ENCODE data around the gene NT5M.

The NT5M gene

DNA sequence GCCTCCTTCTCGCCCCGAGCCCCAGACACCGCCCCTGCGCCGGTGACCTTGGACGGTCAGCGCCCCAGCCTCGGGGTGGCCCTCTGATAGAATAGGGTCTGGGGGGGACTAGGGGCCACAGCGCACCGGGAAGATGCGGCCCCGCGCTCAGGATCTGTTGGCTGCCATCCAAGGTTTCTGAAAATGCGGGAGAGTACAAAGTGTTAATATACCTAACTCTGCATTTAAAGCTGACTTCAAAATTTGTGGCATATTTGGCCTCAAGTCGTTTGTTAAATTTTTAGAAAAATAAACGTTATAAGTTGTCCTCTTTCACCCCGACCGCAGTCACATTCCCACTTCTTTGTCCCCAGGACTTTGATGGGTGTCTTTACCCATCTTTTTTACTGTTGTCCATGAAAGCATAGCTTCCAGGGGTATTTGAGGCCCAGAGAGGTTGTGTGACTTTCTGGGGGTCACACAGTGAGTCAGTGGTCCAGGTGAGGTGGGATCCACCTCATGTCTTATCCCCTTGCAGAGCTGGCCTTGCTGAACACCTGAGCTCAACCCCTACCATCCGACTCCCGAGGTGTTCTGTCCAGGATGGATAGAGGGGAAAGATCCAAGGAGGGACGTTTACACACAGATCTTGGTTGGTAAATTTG, 796 bp downstream of the NT5M start:
- DNase-seq = no peak

DNA sequence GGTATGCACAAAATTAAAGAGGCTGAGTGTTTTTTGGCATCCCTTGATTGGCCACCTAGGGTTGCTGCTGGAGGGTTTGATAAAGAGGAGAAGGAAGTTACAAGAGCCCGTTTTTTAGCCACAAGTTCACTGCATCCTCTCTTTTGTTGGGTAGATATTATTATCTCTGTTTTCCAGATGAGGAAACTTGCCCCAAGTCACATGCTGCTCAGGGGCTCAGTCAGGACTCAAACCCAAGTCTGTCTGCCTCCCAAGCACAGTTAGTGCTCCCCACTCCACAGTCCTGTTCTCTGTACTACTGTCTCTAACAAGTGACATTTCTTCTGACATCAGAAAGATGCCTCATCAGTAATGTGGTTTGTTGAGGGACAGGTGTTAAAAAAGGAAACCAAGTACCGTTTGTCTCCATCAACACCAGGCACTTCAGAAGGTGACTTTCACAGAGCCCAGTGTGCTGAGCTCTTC, 1.4 kb downstream of the NT5M start:
- DNase-seq = peak in 1 of 5 donors; percentile 58

DNA sequence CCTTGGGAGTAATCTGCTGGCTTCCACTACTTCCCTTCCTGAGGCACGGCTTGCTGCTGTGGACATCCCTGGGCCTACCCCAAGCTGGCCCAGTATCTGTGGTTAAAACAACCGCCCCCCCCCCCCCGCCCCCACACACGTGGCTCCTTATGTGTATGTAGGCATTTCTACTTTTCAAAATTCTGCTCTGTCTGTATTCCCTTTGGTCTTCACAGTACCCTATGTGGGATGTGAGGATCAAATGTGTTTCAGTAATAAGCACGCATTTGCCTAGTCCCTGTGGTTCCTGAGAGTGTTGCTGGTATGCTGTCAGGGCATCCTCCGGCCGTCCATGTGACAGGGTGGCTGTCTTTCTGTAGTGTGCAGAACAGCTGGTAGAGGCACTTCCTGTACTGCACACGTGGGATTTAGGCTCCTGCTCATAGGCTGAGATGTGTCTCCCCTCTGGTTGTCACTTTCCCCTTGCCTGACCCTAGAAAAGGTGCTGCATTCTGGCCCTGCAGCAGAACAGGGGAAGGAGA, 2.2 kb downstream of the NT5M start:
- DNase-seq = peak in 4 of 5 donors; percentile 17 to 74 (median 32)

DNA sequence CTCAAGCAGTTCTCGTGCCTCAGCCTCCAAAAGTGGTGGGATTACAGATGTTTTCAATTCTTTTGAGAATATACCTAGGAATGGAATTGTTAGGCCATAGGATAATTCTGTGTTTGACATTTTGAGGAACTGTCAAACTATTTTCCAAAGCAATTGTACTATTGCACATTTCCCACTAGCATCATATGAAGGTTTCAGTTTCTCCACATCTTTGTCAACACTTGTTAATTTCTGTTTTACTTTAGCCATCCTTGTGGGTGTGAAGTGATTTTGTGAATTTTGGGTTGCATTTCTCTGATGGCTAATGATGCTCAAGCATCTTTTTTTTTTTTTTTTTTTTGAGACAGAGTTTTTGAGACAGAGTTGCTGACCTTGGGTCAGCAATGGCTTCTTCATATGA, 6.2 kb downstream of the NT5M start:
- DNase-seq = no peak

DNA sequence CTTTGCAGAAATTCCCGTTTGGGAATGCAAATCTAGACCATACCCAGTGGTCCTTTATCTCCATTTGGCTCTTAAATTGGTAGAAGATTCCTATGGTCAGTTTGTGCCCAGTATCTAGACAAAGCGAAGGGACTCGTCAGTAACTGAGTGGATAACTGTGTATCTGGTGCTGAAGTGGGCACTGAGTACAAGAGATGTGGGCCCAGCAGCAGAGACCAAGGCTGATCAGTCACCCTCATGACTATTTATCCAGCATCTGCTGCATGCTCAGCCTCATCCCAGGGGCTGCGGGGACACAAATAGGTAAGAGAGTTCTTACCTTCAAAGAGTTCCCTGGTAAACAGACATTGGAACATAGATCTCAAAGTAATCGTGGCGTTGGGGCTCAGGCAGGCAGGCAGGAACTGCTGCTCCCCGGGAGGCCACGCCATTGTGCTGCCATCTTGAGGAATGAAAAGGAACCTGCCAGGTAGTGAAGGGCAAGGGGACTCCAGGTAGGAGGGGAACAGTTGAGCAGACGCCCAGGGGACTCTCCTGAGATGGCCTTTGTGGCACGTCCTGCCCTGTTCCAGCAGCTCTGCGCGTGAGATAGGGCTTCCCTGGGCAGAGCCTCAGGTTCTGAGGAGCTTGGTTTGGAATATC, 10.3 kb downstream of the NT5M start:
- DNase-seq = peak; percentile 38 to 68 (median 64)

DNA sequence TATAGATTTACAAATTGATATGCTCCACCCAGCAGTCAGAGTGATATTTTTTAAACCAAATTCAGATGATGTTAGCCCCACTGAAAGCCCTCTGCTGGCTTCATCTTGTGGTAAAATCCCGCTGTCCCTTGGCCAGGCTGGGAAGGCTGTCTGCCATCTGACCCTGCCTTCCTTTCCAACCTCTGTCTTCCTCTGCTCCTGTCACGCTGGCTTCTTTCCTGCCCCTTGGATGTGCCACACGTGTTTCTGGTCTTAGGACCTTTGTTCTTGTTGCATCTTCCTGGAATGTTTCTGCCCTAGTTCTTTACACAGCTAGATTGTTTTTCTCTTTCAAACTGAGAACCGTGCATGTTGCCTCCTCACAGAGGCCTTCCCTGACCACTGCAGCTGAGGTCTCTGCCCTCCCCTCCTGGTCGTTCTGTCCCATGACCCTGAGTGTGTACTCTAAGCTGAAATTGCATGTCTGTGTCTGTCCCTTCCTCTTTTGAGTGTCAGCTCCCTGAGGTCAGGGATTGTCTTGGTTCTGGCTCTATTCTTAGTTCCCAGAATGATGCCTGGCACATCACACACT, 11.4 kb downstream of the NT5M start:
- DNase-seq = no peak

DNA sequence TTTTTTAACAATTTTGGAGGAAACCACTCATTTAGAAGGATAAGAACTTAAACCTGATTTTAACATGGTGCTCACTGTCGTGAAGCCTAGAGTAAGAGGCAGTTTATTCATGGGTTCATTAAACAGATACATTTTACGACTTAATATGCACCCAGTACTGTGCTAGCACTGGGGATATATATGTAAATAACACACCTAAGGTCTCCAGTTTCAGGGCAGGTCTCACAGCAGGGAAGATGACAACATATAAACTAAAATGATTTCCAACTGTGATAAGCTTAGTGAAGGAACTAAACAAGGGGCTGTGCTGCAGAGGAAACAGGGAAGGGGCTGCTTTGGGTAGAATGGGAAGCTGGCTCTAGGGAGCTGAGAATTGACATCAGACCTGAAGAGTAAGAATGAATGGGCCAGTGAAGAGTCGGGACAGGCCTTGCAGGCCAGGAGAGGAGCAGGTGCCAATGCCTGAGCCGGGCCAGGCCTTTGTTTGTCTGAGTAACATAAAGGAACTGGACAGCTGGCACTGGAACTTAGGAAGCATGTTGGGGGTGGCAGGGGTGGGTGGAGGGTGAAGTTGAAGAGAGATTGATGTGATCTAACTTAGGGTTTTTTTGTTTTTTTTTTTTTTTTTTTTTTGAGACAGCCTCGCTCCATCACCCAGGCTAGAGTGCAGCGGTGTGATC, 12.1 kb downstream of the NT5M start:
- DNase-seq = no peak

DNA sequence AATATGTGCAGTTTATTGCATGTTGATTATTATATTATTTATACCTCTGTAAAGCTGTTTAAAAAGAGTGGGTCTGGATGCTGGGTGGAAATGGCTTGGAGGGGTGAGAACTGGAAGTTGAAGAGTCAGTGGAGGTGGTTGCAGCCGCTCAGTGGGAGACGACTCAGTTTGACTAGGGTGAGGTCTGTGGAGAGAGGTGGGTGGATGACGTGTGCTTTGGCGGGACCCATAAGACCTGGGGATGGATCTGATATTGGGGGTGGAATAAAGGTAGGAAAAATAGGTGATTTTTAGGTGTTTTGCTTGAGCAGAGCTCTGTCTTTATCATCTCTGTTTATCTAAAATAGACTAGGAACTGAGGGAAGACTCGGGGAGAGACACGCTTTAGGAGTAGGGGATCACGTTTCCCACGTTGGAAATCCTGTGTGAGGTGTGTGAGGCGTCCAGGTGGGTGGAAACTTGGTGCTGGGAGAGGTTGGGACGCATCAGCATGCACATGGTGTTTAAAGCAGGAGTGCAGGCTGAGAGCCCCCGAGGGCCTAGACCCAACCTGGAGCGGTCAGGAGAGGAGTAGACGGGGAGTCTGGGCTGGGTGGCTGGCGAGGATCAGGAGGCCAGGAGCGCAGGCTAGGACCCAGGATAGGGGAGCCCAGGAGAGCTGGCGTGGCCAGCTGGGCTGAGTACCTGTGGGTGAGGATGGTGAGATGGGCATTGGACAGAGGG, 17.2 kb downstream of the NT5M start:
- DNase-seq = no peak

DNA sequence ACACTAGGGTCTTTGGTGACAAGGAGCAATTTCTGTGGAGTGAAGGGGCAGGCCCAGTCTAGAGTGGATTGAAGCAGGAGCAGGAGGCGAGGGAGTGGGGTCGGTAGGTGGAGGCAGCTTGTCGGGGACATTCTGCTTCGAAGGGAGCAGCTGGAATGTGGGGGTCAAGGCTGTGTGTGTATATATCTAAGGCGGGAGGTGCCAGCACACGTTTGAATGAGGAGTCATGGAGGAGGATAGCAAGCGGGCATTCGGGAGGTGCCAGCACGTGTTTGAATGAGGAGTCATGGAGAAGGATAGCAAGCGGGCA, 17.7 kb downstream of the NT5M start:
- DNase-seq = no peak

DNA sequence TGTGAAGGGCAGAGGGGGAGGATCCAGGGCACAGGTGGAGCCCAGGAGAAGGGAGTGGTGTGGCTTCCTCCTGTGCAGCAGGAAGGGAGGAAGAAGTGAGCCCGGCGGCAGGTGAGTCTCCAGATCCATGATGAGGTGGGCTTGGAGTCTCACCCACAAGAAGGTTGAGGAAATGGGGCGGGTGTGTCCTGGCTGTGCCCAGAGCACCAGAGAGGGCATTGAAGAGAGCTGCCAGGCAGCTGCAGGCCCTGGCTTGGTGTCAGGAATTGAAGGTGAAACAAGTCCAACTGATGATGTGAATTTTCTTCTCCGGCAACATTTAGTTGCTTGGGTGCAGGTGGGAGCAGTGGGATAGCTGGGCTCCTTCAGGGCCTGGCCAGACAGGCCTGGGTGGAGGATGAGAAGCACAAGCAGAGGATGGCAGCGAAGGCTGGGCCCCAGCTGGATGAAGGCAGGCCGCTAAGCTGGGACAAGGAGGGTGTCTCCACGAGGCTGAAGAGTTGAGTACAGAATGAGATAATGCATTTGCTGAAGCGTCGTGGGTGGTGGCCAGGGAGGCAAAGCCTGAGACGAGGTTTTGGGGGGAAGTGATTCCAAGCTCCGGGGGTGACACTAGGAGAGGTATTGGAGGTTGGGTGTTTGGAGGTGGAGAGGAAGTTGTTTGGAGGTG, 18.3 kb downstream of the NT5M start:
- DNase-seq = no peak

DNA sequence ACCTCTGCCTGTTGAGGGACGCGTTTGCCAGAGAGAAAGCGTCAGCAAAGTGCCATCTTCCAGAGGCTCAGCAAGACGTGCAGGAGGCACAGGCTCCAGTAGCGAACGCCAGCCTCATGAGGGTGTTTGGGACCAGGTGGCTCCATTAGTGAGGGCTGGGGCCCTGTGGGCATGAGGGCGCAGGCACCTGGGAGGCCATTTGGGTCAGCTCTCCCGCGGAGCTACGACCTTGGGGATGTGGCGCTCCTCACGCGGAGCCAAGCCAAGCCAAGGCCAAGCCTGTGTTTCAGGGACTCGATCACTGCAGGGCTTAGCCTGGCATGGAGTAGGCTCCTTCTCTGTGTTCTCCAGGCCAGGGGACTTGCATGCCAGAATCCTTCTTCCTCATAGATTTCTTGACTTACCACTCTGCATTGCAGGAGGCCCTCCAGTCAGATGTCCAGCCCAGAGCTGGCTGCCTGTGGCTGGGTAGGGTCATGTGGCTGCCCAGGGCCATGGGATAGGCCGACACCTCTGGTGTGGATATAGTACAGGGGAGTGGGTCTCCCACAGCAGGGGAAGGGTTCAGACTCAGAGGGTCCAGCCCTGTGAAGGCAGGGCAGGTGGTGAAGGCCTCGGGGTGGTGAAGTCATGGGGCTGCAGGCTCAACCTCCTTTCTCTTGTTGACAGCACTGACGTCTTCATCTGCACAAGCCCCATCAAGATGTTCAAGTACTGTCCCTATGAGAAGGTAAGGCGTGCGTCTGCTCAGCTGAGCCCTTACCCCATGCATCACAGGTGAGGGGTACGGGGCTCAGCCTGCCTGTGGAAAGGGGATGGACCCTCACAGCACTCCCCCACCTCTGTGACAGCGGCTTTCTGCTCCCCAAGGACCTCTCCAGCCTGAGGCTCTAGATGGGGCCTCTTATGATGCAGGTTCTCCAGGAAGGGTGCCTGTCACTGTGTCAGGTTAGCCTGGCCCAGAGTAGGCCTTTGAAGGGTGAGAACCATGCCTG, 19.6 kb downstream of the NT5M start:
- no peak for DNase-seq

DNA sequence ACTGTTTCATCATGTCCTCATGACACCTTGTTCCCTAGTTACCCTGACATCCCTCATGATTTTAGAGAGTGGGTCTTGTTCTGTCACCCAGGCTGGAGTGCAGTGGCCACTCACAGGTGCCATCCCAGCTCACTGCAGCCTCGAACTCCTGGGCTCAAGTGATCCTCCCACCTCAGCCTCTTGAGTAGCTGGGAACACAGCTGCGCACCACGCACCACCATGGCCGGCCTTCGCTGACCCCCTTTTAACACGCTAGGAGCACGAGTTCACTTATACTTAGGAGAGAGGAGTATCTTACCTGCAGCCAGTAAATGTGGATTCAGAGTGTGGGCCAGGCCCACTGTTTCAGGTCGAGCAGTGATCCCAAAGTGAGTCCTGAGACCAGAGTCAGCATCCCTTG, 21.4 kb downstream of the NT5M start:
- no peak for DNase-seq

DNA sequence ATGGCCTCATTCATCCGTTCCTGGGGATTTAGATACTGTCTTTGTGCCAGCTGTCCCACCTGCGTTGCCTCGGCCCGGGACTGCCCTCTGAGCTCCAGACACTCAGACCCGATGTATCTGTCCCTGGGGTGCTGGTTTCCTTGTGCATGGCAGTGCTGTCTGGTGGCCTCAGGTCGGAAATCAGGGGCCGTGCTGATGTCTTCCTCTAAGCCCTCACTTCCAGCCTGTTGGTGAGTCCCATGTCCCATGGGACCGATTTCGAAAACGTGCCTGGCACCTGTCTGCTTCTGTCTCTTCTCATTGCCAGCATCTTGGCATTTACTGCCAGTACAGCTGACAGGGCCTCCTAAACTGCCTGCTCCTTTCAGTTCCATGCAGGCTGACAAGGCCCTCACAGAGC, 22.1 kb downstream of the NT5M start:
- no peak for DNase-seq

DNA sequence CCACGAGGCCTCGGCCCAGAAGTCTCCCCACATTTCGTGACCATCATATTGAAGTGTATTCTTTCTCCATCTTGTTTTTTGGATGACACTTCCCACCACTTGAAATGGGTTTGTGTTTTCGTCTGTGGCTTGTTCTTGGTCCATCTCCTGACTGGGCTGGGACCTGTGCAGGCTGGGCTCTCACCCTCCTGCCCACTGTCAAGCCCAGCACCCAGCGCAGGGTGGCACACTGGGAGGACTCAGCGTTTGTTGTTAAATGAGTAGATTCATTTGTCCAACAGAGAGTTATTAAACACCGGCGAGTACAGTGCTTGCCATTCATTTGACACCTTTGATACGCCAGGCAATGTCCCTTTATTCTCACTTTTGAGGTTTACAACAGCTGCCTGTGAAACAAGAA, 22.6 kb downstream of the NT5M start:
- no peak for DNase-seq

DNA sequence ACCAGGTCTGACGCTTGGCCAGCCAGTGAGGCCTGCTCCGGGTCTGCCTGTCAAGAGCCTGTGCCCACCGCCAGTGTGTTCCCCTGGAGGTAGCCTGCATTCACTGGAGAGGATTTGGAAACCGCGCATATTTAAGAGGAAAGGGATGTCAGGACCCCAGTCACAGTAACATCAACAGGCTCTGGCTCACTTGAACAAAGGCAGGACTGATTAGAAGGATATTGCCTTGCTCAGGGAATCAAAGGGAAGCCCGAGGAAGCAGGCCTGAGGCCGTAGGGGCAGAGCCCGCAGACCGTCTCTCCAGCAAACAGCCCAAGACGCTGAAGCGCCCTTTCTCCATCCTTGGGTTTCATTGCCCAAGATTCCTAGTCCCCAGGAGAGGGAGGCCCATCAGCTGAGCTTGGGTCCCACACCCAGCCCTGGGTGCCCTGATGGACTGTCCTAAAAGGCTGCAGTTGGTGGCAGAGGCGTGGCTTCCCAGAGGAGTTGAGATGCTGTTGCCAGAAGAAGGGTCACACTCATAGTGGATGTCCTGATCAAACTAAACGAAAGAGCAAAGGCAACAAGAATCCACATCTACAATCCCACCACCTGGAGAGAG, 23.2 kb downstream of the NT5M start:
- no peak for DNase-seq

DNA sequence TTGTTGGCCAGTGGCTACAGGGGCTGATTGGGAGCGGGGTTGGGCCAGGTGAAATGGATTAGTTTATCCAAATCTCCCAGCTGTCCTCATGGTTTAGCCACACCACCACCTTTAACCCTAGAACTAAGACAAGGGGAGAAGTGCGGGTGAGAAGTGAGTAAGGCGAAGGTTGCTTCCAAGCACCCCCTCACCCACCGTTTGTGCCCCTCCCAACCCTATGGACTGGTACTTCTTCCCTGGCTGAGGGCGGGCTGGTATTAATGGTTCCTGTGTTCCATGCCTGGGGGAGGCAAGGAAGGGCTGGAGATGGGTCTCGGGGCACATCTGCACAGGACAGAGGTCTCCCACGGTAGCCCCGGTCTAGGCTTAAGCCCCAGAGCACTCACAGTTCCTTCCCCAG, 25.1 kb downstream of the NT5M start:
- DNase-seq = no peak

DNA sequence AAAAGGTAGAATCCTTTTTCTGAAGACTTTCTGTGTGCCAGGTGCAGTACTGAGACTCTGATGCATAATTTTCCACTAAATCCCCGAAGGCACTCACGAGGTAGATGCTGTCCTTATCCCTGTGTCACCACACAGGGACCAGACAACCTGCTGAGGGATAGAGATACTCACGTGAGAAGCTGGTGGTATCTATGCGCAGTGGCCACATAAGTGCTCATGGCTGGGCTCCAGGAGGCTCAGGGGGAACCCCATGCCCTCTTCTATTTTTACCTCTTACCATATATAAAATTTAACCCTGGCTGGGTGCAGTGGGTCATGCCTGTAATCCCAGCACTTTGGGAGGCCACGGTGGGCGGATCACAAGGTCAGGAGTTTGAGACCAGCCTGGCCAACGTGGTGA, 38.3 kb downstream of the NT5M start:
- DNase-seq = no peak

DNA sequence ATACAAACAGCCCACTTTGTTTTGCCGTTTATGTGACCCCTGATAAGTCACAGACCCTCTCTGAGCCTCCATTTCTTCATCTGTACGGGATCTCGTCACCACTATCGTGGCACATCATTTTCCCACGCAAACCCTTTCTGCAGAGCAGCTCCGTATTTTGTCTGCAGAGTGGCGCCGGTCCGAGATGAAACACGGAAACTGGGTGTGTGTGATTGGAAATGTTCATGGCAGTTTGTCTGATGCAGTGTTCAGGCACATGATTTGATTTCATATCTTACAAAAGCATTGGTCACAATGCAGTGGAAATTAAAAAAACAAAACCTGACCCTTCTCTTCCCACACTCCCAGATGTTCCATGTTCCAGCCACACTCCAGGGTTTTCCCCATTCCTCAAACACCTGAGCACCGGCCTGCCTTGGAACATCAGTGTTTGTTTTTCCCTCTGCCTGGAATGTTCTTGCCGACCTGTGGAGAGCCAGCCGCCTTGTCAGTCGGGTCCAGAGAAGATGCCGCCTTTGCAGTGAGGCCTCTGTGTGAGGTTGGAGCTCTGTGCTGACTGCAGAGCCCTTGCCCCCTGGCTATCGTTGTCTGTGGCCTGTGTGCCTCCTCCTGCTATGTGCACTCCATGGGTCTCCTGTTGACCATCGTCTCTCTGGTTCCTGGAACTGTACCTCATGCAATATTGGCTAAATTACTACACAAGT, 39.2 kb downstream of the NT5M start:
- DNase-seq = no peak

DNA sequence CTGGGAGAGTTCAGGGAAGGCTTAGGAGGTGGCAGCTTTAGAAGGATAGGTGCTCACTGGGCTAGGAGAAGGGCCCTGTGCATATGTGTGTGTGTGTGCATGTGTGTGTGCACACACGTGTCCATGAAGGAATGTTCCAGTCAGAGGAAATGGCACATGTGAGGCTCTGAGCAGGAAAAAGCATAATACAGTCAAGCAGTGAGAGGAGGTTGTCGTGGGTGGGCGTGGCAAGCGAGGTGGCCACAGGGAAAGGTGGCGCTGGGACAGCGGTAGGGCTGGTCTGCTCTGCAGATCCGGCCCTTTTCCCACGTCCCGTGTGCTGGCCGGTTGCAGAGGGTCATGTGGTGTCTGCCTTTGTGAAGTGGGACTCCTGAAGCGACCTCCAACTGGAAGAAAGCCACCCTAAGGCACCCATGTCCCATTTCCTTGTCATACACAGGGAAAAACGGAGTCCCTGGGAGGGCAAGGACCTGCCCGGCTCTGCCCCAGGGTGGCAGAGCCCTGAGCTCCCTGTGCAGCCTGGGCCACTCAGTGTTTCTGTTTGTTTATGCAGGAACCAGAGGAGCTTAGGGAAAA, 40.1 kb downstream of the NT5M start:
- no peak for DNase-seq
